Endothelial cell (in vitro differentiated cells): ENCODE measurements around the gene SLITRK2. TPM values are rescaled to one million over a fixed set of nuclear protein-coding genes. Genes with fewer than 3 reads are reported as not detected.

Experiments used
- DNase-seq: peaks from one replicate; pipeline ENCODE4 v3.0.0; 2021; ENCODE audit warnings: low spot score
- H3K27ac Mint-ChIP-seq: one replicate; pipeline ENCODE4 v1.8.0; 2021; ENCODE audit warnings: mixed read lengths, inconsistent platforms; ENCODE audit not compliant: unreplicated experiment
- H3K27me3 Mint-ChIP-seq: one replicate; pipeline ENCODE4 v1.8.0; 2021; ENCODE audit warnings: mild to moderate bottlenecking, moderate library complexity, mixed read lengths, inconsistent platforms; ENCODE audit not compliant: unreplicated experiment
- H3K36me3 Mint-ChIP-seq: one replicate; pipeline ENCODE4 v1.8.0; 2021; ENCODE audit warnings: mild to moderate bottlenecking, low read depth, mixed read lengths, inconsistent platforms; ENCODE audit not compliant: unreplicated experiment
- H3K4me1 Mint-ChIP-seq: one replicate; pipeline ENCODE4 v1.8.0; 2021; ENCODE audit warnings: mild to moderate bottlenecking, mixed read lengths, inconsistent platforms; ENCODE audit not compliant: unreplicated experiment
- H3K4me3 Mint-ChIP-seq: one replicate; pipeline ENCODE4 v1.8.0; 2021; ENCODE audit warnings: mild to moderate bottlenecking, mixed read lengths, inconsistent platforms; ENCODE audit not compliant: unreplicated experiment
- H3K9me3 Mint-ChIP-seq: one replicate; pipeline ENCODE4 v1.8.0; 2021; ENCODE audit warnings: mixed read lengths, inconsistent platforms; ENCODE audit not compliant: unreplicated experiment
- total RNA-seq: library from RNA; stranded (reverse); fragmentation: NEBNext Ultra II Directional; extraction: Animal tissue kit (Norgen Biotek cat#: 25700); gene quantifications from one replicate; pipeline ENCODE4 v1.2.1, GENCODE V29; 2021; ENCODE audit not compliant: unreplicated experiment
- TF ChIP-seq, protein P1 (sequence below): fragments of 200-600 bp; sonication (generic); IDR thresholded peaks from one replicate; pipeline ENCODE4 v1.5.0; 2021; ENCODE audit warnings: antibody characterized with exemption; ENCODE audit not compliant: unreplicated experiment

Gene SLITRK2
- total RNA-seq, 1 donor from 2014 or later, result 0.10 TPM

GRCh38 chrX:145832796-145833195 is 15.2 kb downstream of the SLITRK2 start:
- TF ChIP-seq, protein P1, sequence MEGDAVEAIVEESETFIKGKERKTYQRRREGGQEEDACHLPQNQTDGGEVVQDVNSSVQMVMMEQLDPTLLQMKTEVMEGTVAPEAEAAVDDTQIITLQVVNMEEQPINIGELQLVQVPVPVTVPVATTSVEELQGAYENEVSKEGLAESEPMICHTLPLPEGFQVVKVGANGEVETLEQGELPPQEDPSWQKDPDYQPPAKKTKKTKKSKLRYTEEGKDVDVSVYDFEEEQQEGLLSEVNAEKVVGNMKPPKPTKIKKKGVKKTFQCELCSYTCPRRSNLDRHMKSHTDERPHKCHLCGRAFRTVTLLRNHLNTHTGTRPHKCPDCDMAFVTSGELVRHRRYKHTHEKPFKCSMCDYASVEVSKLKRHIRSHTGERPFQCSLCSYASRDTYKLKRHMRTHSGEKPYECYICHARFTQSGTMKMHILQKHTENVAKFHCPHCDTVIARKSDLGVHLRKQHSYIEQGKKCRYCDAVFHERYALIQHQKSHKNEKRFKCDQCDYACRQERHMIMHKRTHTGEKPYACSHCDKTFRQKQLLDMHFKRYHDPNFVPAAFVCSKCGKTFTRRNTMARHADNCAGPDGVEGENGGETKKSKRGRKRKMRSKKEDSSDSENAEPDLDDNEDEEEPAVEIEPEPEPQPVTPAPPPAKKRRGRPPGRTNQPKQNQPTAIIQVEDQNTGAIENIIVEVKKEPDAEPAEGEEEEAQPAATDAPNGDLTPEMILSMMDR, result no peak
- Mint-ChIP-seq H3K4me3 (no peak overlapping the region), H3K36me3 (no peaks in the 10 kb centered on the region), H3K27ac (no peak overlapping the region), H3K4me1 (no peaks in the 10 kb centered on the region), H3K9me3 (no peaks in the 10 kb centered on the region), H3K27me3 (no peaks in the 10 kb centered on the region)
- DNase-seq, result no peak

GRCh38 chrX:145840531-145840930 is 22.9 kb downstream of the SLITRK2 start:
- no peak overlapping the region for H3K4me3 Mint-ChIP-seq
- no peak for DNase-seq
- TF ChIP-seq, protein P1, result no peak
- H3K27ac Mint-ChIP-seq, result no peak overlapping the region
- peaks cover 3% of the 10 kb centered on the region for H3K4me1 Mint-ChIP-seq
- no peaks in the 10 kb centered on the region for H3K36me3 Mint-ChIP-seq
- H3K27me3 Mint-ChIP-seq, result no peaks in the 10 kb centered on the region
- no peaks in the 10 kb centered on the region for H3K9me3 Mint-ChIP-seq

DNA sequence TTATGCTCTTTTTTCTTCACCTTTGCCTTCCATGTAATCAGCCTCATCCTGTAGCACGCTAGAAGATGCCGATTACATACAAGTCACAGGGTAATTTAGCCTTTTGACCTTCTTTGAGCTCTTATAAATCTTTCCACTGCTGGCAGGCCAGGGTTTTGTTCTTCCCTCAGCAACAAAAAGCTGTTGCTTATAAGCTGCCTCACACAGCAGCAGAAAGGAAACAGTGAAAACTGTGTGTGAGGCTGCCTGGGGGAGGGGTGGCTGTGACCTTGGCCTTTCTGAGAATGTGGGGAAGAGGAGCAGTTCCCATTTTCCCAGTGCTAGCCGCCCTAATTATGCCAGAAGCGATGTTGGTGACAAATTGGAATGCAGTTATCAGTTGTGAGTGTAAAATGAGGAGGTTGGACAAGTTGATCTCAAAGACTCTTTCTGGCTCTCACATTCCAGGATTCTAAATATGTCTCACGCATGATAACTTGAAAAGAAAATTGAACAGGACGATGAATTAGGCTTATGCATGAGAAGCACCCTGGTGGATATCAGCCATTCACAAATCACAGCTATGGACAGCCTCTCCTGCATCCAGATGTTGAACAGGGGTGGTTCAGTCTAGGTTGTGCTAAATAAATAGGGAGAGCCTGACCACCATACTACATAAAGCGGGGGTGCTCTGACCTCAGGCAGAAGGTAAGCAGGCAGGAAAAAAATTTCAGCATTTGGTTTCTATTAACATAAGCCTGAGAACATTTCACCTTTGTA is 25.7 kb downstream of the SLITRK2 start:
- Mint-ChIP-seq H3K27ac (no peak overlapping the region), H3K36me3 (no peaks in the 10 kb centered on the region), H3K27me3 (no peaks in the 10 kb centered on the region), H3K9me3 (no peaks in the 10 kb centered on the region), H3K4me1 (peaks cover 3% of the 10 kb centered on the region), H3K4me3 (no peak overlapping the region)
- TF ChIP-seq, protein P1, result no peak
- DNase-seq, result no peak

DNA sequence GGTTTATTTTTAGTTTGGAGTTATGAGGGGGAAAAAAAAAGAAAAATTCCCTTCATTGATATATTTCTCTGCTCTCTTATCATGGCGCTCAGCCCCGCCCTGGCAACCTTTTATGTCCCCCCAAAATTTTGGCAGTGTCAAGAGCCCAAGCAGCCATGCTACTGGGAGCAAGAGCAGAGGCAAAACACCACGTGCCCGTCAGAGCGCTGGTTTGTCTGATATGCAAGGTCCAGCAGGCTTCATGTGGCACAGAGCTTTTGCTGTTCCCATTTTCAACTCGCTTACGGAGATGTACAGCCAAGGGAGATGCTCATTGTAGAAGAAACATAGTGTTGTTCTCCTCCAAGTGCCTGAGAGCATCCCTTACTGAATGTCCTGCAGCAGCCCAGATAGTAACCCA is 27.3 kb downstream of the SLITRK2 start:
- H3K36me3 Mint-ChIP-seq, result no peaks in the 10 kb centered on the region
- peaks cover 3% of the 10 kb centered on the region for H3K4me1 Mint-ChIP-seq
- H3K4me3 Mint-ChIP-seq, result no peak overlapping the region
- DNase-seq, result no peak
- TF ChIP-seq, protein P1, result no peak
- H3K27ac Mint-ChIP-seq, result no peak overlapping the region
- no peaks in the 10 kb centered on the region for H3K27me3 Mint-ChIP-seq
- no peaks in the 10 kb centered on the region for H3K9me3 Mint-ChIP-seq

DNA sequence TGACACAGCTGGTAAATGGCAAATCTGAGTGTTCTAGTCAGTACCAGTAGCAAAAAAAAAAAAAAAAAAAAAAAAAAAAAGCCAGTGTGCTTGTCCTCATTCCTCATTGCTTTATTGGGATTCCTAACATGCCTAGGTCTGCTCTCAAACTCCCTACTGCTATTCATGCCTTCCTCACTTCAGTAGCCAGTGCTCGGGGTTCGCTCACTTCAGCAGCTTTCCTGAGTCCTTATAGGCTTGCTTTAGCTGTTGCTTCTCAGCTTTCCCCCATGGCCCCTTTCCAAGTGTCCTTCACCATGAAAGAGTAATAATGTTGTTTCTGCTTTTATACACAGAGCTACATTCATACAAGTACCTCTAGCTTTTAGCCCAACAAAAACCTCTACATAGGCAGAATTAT is 30.8 kb downstream of the SLITRK2 start:
- H3K9me3 Mint-ChIP-seq, result no peaks in the 10 kb centered on the region
- H3K4me3 Mint-ChIP-seq, result no peak overlapping the region
- no peak for DNase-seq
- no peaks in the 10 kb centered on the region for H3K27me3 Mint-ChIP-seq
- TF ChIP-seq, protein P1, result no peak
- no peak overlapping the region for H3K27ac Mint-ChIP-seq
- no peaks in the 10 kb centered on the region for H3K4me1 Mint-ChIP-seq
- H3K36me3 Mint-ChIP-seq, result no peaks in the 10 kb centered on the region
